NCI-H446 (cell line): Measurements from ENCODE around the gene FSCN2.
"Not testable (repeated sequence)": the region's sequence is repeated elsewhere in the genome, so short reads cannot be mapped to it uniquely, and the experiment has no call there.

Source experiments
- DNase-seq, 2 experiments: peaks; one replicate each; lab custom pipeline; 2025; lab: John Stamatoyannopoulos, UW

FSCN2 gene

GRCh38 chr17:81578561-81579225 lies 50.5 kb downstream of the FSCN2 start:
- DNase-seq: no peak

- no peak for DNase-seq
Observed at GRCh38 chr17:81579298-81579697, 51.1 kb downstream of the FSCN2 start.

GRCh38 chr17:81579821-81580321 lies 51.7 kb downstream of the FSCN2 start:
- DNase-seq: no peak

GRCh38 chr17:81580481-81580880 lies 52.3 kb downstream of the FSCN2 start:
- no peak for DNase-seq

GRCh38 chr17:81581758-81582157 lies 53.6 kb downstream of the FSCN2 start:
- DNase-seq: no peak

- no peak for DNase-seq
Observed at GRCh38 chr17:81582341-81582740, 54.2 kb downstream of the FSCN2 start.

- DNase-seq: no peak
Observed at GRCh38 chr17:81582749-81583148, 54.6 kb downstream of the FSCN2 start.

- DNase-seq: no peak
Observed at GRCh38 chr17:81583589-81584342, 55.6 kb downstream of the FSCN2 start.

GRCh38 chr17:81584771-81585170 lies 56.6 kb downstream of the FSCN2 start:
- DNase-seq: not testable (repeated sequence)

GRCh38 chr17:81586096-81586495 lies 57.9 kb downstream of the FSCN2 start:
- no peak for DNase-seq
